Trophoblast cell (in vitro differentiated cells and primary cell): ENCODE data around the gene FAM169A.
"Not testable (repeated sequence)": the region's sequence is repeated elsewhere in the genome, so short reads cannot be mapped to it uniquely, and the experiment has no call there.

Source experiments
- DNase-seq, 2 donors: peaks; one replicate each; pipeline ENCODE4 v3.0.0-alpha.2; 2016
- H2AFZ ChIP-seq: 2 replicates; pipeline ENCODE4 v1.6.1; 2013; ENCODE audit warnings: low read length, moderate library complexity, mild to moderate bottlenecking; ENCODE audit not compliant: insufficient read depth, poor library complexity
- H2AK5ac ChIP-seq: 2 replicates; pipeline ENCODE4 v1.6.1; 2013; ENCODE audit warnings: mild to moderate bottlenecking, low read length
- H2BK120ac ChIP-seq: 2 replicates; pipeline ENCODE4 v1.6.1; 2013; ENCODE audit warnings: low read length, mild to moderate bottlenecking, moderate library complexity; ENCODE audit not compliant: insufficient read depth, poor library complexity
- H2BK12ac ChIP-seq: 2 replicates; pipeline ENCODE4 v1.6.1; 2013; ENCODE audit warnings: mild to moderate bottlenecking, low read length, moderate library complexity
- H2BK5ac ChIP-seq: 2 replicates; pipeline ENCODE4 v1.6.1; 2013; ENCODE audit warnings: low read length, low read depth, moderate library complexity, mild to moderate bottlenecking; ENCODE audit not compliant: poor library complexity
- H3K14ac ChIP-seq: 2 replicates; pipeline ENCODE4 v1.6.1; 2013; ENCODE audit warnings: mild to moderate bottlenecking, low read length
- H3K18ac ChIP-seq: 2 replicates; pipeline ENCODE4 v1.6.1; 2013; ENCODE audit warnings: mild to moderate bottlenecking, low read length
- H3K23ac ChIP-seq: 2 replicates; pipeline ENCODE4 v1.6.1; 2013; ENCODE audit warnings: low read length
- H3K27ac ChIP-seq: 2 replicates; pipeline ENCODE4 v1.5.1; 2013; ENCODE audit warnings: low read depth, mild to moderate bottlenecking, inconsistent platforms, low read length, moderate library complexity
- H3K27me3 ChIP-seq: 2 replicates; pipeline ENCODE4 v1.6.1; 2013; ENCODE audit warnings: inconsistent platforms, mild to moderate bottlenecking, low read length, moderate library complexity; ENCODE audit not compliant: insufficient read depth
- H3K36me3 ChIP-seq, 2 experiments: 1 replicate in 1 of 2; 2 replicates in 1 of 2; pipeline ENCODE4 v1.6.1; 2013; ENCODE audit warnings: low read length in 2 of 2, mild to moderate bottlenecking in 2 of 2, moderate library complexity in 1 of 2; ENCODE audit not compliant: insufficient read depth in 2 of 2, control insufficient read depth in 1 of 2
- H3K4ac ChIP-seq: 2 replicates; pipeline ENCODE4 v1.6.1; 2013; ENCODE audit warnings: low read depth, mild to moderate bottlenecking, low read length, moderate library complexity
- H3K4me1 ChIP-seq, 2 experiments: 1 replicate in 1 of 2; 2 replicates in 1 of 2; pipeline ENCODE4 v1.6.1; 2013; ENCODE audit warnings: low read length in 2 of 2, mild to moderate bottlenecking in 2 of 2, moderate library complexity in 1 of 2; ENCODE audit not compliant: insufficient read depth in 2 of 2, control insufficient read depth in 1 of 2
- H3K4me2 ChIP-seq: 2 replicates; pipeline ENCODE4 v1.6.1; 2013; ENCODE audit warnings: inconsistent platforms, mild to moderate bottlenecking, low read length, moderate library complexity
- H3K4me3 ChIP-seq: 2 replicates; pipeline ENCODE4 v1.5.1; 2013; ENCODE audit warnings: mild to moderate bottlenecking, low read depth, low read length, inconsistent platforms
- H3K79me1 ChIP-seq: one replicate; pipeline ENCODE4 v1.6.1; 2013; ENCODE audit warnings: low read length
- H3K79me2 ChIP-seq: 2 replicates; pipeline ENCODE4 v1.6.1; 2013; ENCODE audit warnings: low read length, mild to moderate bottlenecking; ENCODE audit not compliant: control insufficient read depth, insufficient read depth, poor library complexity
- H3K9ac ChIP-seq: 2 replicates; pipeline ENCODE4 v1.6.1; 2013; ENCODE audit warnings: mild to moderate bottlenecking, low read length
- H3K9me3 ChIP-seq: 2 replicates; pipeline ENCODE4 v1.6.1; 2013; ENCODE audit warnings: low read depth, mild to moderate bottlenecking, control low read depth, inconsistent platforms, low read length; ENCODE audit not compliant: insufficient read depth
- H4K12ac ChIP-seq: 2 replicates; pipeline ENCODE4 v1.6.1; 2013; ENCODE audit warnings: low read depth, mild to moderate bottlenecking, low read length, moderate library complexity
- H4K8ac ChIP-seq: 2 replicates; pipeline ENCODE4 v1.6.1; 2013; ENCODE audit warnings: low read depth, mild to moderate bottlenecking, low read length, moderate library complexity
- H4K91ac ChIP-seq: one replicate; pipeline ENCODE4 v1.6.1; 2013; ENCODE audit warnings: low read depth, mild to moderate bottlenecking, low read length, moderate library complexity
- WGBS: extraction: QIAGEN DNeasy Blood & Tissue Kit; methylation state at CpG from one replicate; pipeline ENCODE4 v1.1.7; 2013; ENCODE audit warnings: missing lambda C conversion rate; ENCODE audit not compliant: insufficient read length, insufficient coverage; ENCODE audit errors: extremely low coverage; 5-methylcytosine and 5-hydroxymethylcytosine counted together

The FAM169A gene

GRCh38 chr5:74763504-74763903 lies 102.7 kb downstream of the FAM169A start:
- no peak overlapping the region for H2BK12ac ChIP-seq
- H3K23ac ChIP-seq, result no peak overlapping the region
- H4K91ac ChIP-seq, result no peak overlapping the region
- H3K14ac ChIP-seq, result no peak overlapping the region
- H2BK5ac ChIP-seq, result no peak overlapping the region
- H3K79me1 ChIP-seq, result peaks cover 6% of the 10 kb centered on the region
- H3K36me3 ChIP-seq, result peaks cover 2% of the 10 kb centered on the region in 2 experiments
- no peak overlapping the region for H4K8ac ChIP-seq
- H3K9me3 ChIP-seq, result no peaks in the 10 kb centered on the region
- no peak overlapping the region for H3K4ac ChIP-seq
- H3K79me2 ChIP-seq, result peaks cover 12% of the 10 kb centered on the region
- H3K4me1 ChIP-seq, result peaks cover 5 to 8% of the 10 kb centered on the region in 2 experiments
- H3K27ac ChIP-seq, result no peak overlapping the region
- H3K18ac ChIP-seq, result no peak overlapping the region
- no peak overlapping the region for H2BK120ac ChIP-seq
- DNase-seq, result peak in 1 of 2 donors; percentile 13
- H3K27me3 ChIP-seq, result no peaks in the 10 kb centered on the region
- H2AFZ ChIP-seq, result no peak overlapping the region
- H3K4me2 ChIP-seq, result no peak overlapping the region
- no peak overlapping the region for H2AK5ac ChIP-seq
- H3K4me3 ChIP-seq, result no peak overlapping the region
- no peak overlapping the region for H3K9ac ChIP-seq
- H4K12ac ChIP-seq, result no peak overlapping the region

- H3K4me2 ChIP-seq, result no peak overlapping the region
- peak; percentile 83 to 94 for DNase-seq
- no peak overlapping the region for H2BK120ac ChIP-seq
- H3K23ac ChIP-seq, result no peak overlapping the region
- peaks cover 10% of the 10 kb centered on the region for H3K79me2 ChIP-seq
- no peak overlapping the region for H3K4me3 ChIP-seq
- no peak overlapping the region for H3K9ac ChIP-seq
- H3K27ac ChIP-seq, result no peak overlapping the region
- no peak overlapping the region for H4K12ac ChIP-seq
- peaks cover 6% of the 10 kb centered on the region for H3K79me1 ChIP-seq
- H3K18ac ChIP-seq, result no peak overlapping the region
- no peaks in the 10 kb centered on the region for H3K9me3 ChIP-seq
- H2BK12ac ChIP-seq, result no peak overlapping the region
- no peak overlapping the region for H2AFZ ChIP-seq
- H3K14ac ChIP-seq, result no peak overlapping the region
- no peak overlapping the region for H2BK5ac ChIP-seq
- peaks cover 5% of the 10 kb centered on the region in 2 experiments for H3K4me1 ChIP-seq
- no peak overlapping the region for H4K8ac ChIP-seq
- no CpG with 5 or more reads among the region's 2 CpGs for WGBS
- H3K27me3 ChIP-seq, result no peaks in the 10 kb centered on the region
- no peak overlapping the region for H2AK5ac ChIP-seq
- H4K91ac ChIP-seq, result no peak overlapping the region
- peaks cover 2 to 5% of the 10 kb centered on the region in 2 experiments for H3K36me3 ChIP-seq
- H3K4ac ChIP-seq, result no peak overlapping the region
Observed at GRCh38 chr5:74762599-74762998, 103.6 kb downstream of the FAM169A start.

GRCh38 chr5:74761241-74761640 lies 104.9 kb downstream of the FAM169A start:
- no peaks in the 10 kb centered on the region for H3K9me3 ChIP-seq
- no peak overlapping the region for H4K8ac ChIP-seq
- H3K36me3 ChIP-seq, result peaks cover 5 to 10% of the 10 kb centered on the region in 2 experiments
- H3K4me2 ChIP-seq, result no peak overlapping the region
- H3K23ac ChIP-seq, result no peak overlapping the region
- no peak overlapping the region for H3K18ac ChIP-seq
- no peak overlapping the region for H3K4me3 ChIP-seq
- no peak overlapping the region for H3K27ac ChIP-seq
- H3K4me1 ChIP-seq, result peaks cover 5% of the 10 kb centered on the region in 2 experiments
- H2AK5ac ChIP-seq, result no peak overlapping the region
- no CpG with 5 or more reads among the region's 1 CpG for WGBS
- no peak overlapping the region for H2BK12ac ChIP-seq
- H3K14ac ChIP-seq, result no peak overlapping the region
- no peak overlapping the region for H2BK120ac ChIP-seq
- H4K12ac ChIP-seq, result no peak overlapping the region
- no peak overlapping the region for H2BK5ac ChIP-seq
- no peaks in the 10 kb centered on the region for H3K27me3 ChIP-seq
- H4K91ac ChIP-seq, result no peak overlapping the region
- H3K4ac ChIP-seq, result no peak overlapping the region
- no peaks in the 10 kb centered on the region for H3K79me1 ChIP-seq
- no peak for DNase-seq
- no peak overlapping the region for H3K9ac ChIP-seq
- H2AFZ ChIP-seq, result no peak overlapping the region
- peaks cover 3% of the 10 kb centered on the region for H3K79me2 ChIP-seq

GRCh38 chr5:74748742-74749141 lies 117.4 kb downstream of the FAM169A start:
- H4K8ac ChIP-seq, H4K12ac ChIP-seq, H4K91ac ChIP-seq, H3K14ac ChIP-seq, H3K36me3 ChIP-seq, DNase-seq, H3K23ac ChIP-seq, H2AFZ ChIP-seq, H2AK5ac ChIP-seq, H3K18ac ChIP-seq, H2BK120ac ChIP-seq, H3K79me1 ChIP-seq, H3K27ac ChIP-seq, H2BK5ac ChIP-seq, H3K9ac ChIP-seq, H2BK12ac ChIP-seq, H3K4me1 ChIP-seq, H3K4me3 ChIP-seq, H3K4me2 ChIP-seq, H3K27me3 ChIP-seq, H3K9me3 ChIP-seq, H3K79me2 ChIP-seq, H3K4ac ChIP-seq: not testable (repeated sequence)
- no CpG with 5 or more reads among the region's 4 CpGs for WGBS
